ENCODE results near the gene GPRC5C. TPM values are rescaled to one million over a fixed set of nuclear protein-coding genes. Genes with fewer than 3 reads are reported as not detected.
A peak's percentile ranks its signal among the peaks of the same experiment; 100 is the strongest.

The GPRC5C gene
- total RNA-seq, 1 donor from 2014 or later: 38.7 TPM

GRCh38 chr17:74442670-74443515 is 11.0 kb downstream of the GPRC5C start:
- peak overlapping the region; percentile 41 for H3K27ac Mint-ChIP-seq
- no peak for DNase-seq (ENCODE audit: low spot score in 2 of 2, unreplicated experiment in 2 of 2)
- peaks cover 7% of the 10 kb centered on the region for H3K4me1 Mint-ChIP-seq
- H3K4me3 Mint-ChIP-seq: no peak overlapping the region
- peaks cover 21% of the 10 kb centered on the region for H3K36me3 Mint-ChIP-seq
- no peak for TF ChIP-seq CTCF (IDR thresholded peaks at IDR 0.05; ENCODE audit: unreplicated experiment)
- peaks cover 2% of the 10 kb centered on the region for H3K9me3 Mint-ChIP-seq
- H3K27me3 Mint-ChIP-seq (ENCODE audit: low read depth): no peaks in the 10 kb centered on the region

GRCh38 chr17:74443516-74444296 is 11.8 kb downstream of the GPRC5C start:
- Mint-ChIP-seq H3K4me1 (peaks cover 7% of the 10 kb centered on the region), H3K9me3 (no peaks in the 10 kb centered on the region), H3K36me3 (peaks cover 18% of the 10 kb centered on the region), H3K27me3 (ENCODE audit: low read depth) (no peaks in the 10 kb centered on the region), H3K4me3 (no peak overlapping the region), H3K27ac (no peak overlapping the region)
- DNase-seq (ENCODE audit: low spot score in 2 of 2, unreplicated experiment in 2 of 2): no peak
- no peak for TF ChIP-seq CTCF (IDR thresholded peaks at IDR 0.05; ENCODE audit: unreplicated experiment)

- H3K27ac Mint-ChIP-seq: no peak overlapping the region
- H3K4me3 Mint-ChIP-seq: no peak overlapping the region
- peaks cover 7% of the 10 kb centered on the region for H3K4me1 Mint-ChIP-seq
- H3K36me3 Mint-ChIP-seq: peaks cover 17% of the 10 kb centered on the region
- H3K27me3 Mint-ChIP-seq (ENCODE audit: low read depth): no peaks in the 10 kb centered on the region
- no peak for DNase-seq (ENCODE audit: low spot score in 2 of 2, unreplicated experiment in 2 of 2)
- TF ChIP-seq CTCF (IDR thresholded peaks at IDR 0.05; ENCODE audit: unreplicated experiment): no peak
- no peaks in the 10 kb centered on the region for H3K9me3 Mint-ChIP-seq
These were observed 12.5 kb downstream of the GPRC5C start for GRCh38 chr17:74444406-74444805.

GRCh38 chr17:74445158-74445557 is 13.3 kb downstream of the GPRC5C start:
- Mint-ChIP-seq H3K4me1 (peaks cover 7% of the 10 kb centered on the region), H3K9me3 (no peaks in the 10 kb centered on the region), H3K36me3 (peaks cover 18% of the 10 kb centered on the region), H3K27me3 (ENCODE audit: low read depth) (no peaks in the 10 kb centered on the region), H3K4me3 (no peak overlapping the region), H3K27ac (no peak overlapping the region)
- DNase-seq (ENCODE audit: low spot score in 2 of 2, unreplicated experiment in 2 of 2): no peak
- no peak for TF ChIP-seq CTCF (IDR thresholded peaks at IDR 0.05; ENCODE audit: unreplicated experiment)

GRCh38 chr17:74446551-74447500 is 14.9 kb downstream of the GPRC5C start:
- peaks cover 7% of the 10 kb centered on the region for H3K4me1 Mint-ChIP-seq
- H3K36me3 Mint-ChIP-seq: peaks cover 13% of the 10 kb centered on the region
- no peak for DNase-seq (ENCODE audit: low spot score in 2 of 2, unreplicated experiment in 2 of 2)
- H3K27ac Mint-ChIP-seq: no peak overlapping the region
- no peaks in the 10 kb centered on the region for H3K27me3 Mint-ChIP-seq (ENCODE audit: low read depth)
- no peak for TF ChIP-seq CTCF (IDR thresholded peaks at IDR 0.05; ENCODE audit: unreplicated experiment)
- no peak overlapping the region for H3K4me3 Mint-ChIP-seq
- no peaks in the 10 kb centered on the region for H3K9me3 Mint-ChIP-seq

Data from mesothelial cell of epicardium (in vitro differentiated cells).